Right atrium auricular region (tissue), 2 donors: ENCODE measurements around the gene SLC24A4. TPM values are rescaled to one million over a fixed set of nuclear protein-coding genes. Genes with fewer than 3 reads are reported as not detected.

Experiments
- DNase-seq: peaks from one replicate; pipeline ENCODE4 v3.0.0-alpha.2; 2019; ENCODE audit warnings: low spot score
- H3K27ac ChIP-seq, 2 donors: fragments of 200-600 bp; sonication (generic); 1 replicate in 1 of 2; 2 replicates in 1 of 2; pipeline ENCODE4 v1.5.1; 2016 to 2019
- H3K27me3 ChIP-seq, 2 donors: fragments of 200-600 bp; sonication (generic); one replicate each; pipeline versions ENCODE4 v1.5.1 to v1.6.0; 2017 to 2019
- H3K36me3 ChIP-seq: fragments of 200-600 bp; sonication (generic); one replicate; pipeline ENCODE4 v1.5.1; 2016
- H3K4me1 ChIP-seq, 2 donors: fragments of 200-600 bp; sonication (generic); one replicate each; pipeline versions ENCODE4 v1.5.1 to v1.6.0; 2017 to 2019
- H3K4me3 ChIP-seq, 2 donors: fragments of 200-600 bp; sonication (generic); 1 replicate in 1 of 2; 2 replicates in 1 of 2; pipeline ENCODE4 v1.5.1; 2017 to 2019; ENCODE audit warnings: mild to moderate bottlenecking in 1 of 2, moderate library complexity in 1 of 2
- H3K9me3 ChIP-seq, 2 donors: fragments of 200-600 bp; sonication (generic); one replicate each; pipeline ENCODE4 v1.5.1; 2019
- CTCF ChIP-seq, 2 donors: fragments of 200-600 bp; sonication (generic); IDR thresholded peaks; one replicate each; pipeline ENCODE4 v1.5.1; 2019; ENCODE audit warnings: antibody characterized with exemption in 2 of 2
- total RNA-seq, 2 donors: library from RNA; depleted of rRNA; stranded (reverse); fragments of >200 nt; gene quantifications; one replicate each; pipeline ENCODE4 v1.1.0, GENCODE V29; 2016

SLC24A4 gene
- total RNA-seq, 2 donors from 2014 or later: 0.04 to 0.24 TPM

GRCh38 chr14:92448786-92449185, 125.8 kb downstream of the SLC24A4 start:
- Histone ChIP-seq H3K4me1 (peaks cover 0 to 13% of the 10 kb centered on the region in 2 donors), H3K4me3 (no peak overlapping the region), H3K27me3 (no peaks in the 10 kb centered on the region), H3K36me3 (no peaks in the 10 kb centered on the region), H3K9me3 (peaks cover 0 to 7% of the 10 kb centered on the region in 2 donors), H3K27ac (no peak overlapping the region)
- TF ChIP-seq CTCF (IDR thresholded peaks at IDR 0.05): no peak
- no peak for DNase-seq

GRCh38 chr14:92449404-92450181, 126.6 kb downstream of the SLC24A4 start:
- no peak for TF ChIP-seq CTCF (IDR thresholded peaks at IDR 0.05)

GRCh38 chr14:92450351-92451070, 127.5 kb downstream of the SLC24A4 start:
- Histone ChIP-seq H3K36me3 (no peaks in the 10 kb centered on the region), H3K4me3 (no peak overlapping the region), H3K9me3 (peaks cover 0 to 4% of the 10 kb centered on the region in 2 donors), H3K27ac (no peak overlapping the region), H3K4me1 (peaks cover 0 to 13% of the 10 kb centered on the region in 2 donors), H3K27me3 (no peaks in the 10 kb centered on the region)
- TF ChIP-seq CTCF (IDR thresholded peaks at IDR 0.05): no peak
- DNase-seq: no peak

More at GRCh38 chr14:92449404-92450181, 126.6 kb downstream of the SLC24A4 start:
- DNase-seq: no peak
- no peak overlapping the region for H3K27ac ChIP-seq
- peaks cover 0 to 7% of the 10 kb centered on the region in 2 donors for H3K9me3 ChIP-seq
- H3K36me3 ChIP-seq: no peaks in the 10 kb centered on the region
- peaks cover 0 to 13% of the 10 kb centered on the region in 2 donors for H3K4me1 ChIP-seq
- no peak overlapping the region for H3K4me3 ChIP-seq
- no peaks in the 10 kb centered on the region for H3K27me3 ChIP-seq

GRCh38 chr14:92451245-92451644, 128.3 kb downstream of the SLC24A4 start:
- DNase-seq: no peak
- Histone ChIP-seq H3K9me3 (no peaks in the 10 kb centered on the region), H3K27ac (peak overlapping the region in 1 of 2 donors; percentile 6), H3K4me3 (no peak overlapping the region), H3K27me3 (no peaks in the 10 kb centered on the region), H3K36me3 (no peaks in the 10 kb centered on the region), H3K4me1 (peaks cover 0 to 13% of the 10 kb centered on the region in 2 donors)
- no peak for TF ChIP-seq CTCF (IDR thresholded peaks at IDR 0.05)

- Histone ChIP-seq H3K9me3 (no peaks in the 10 kb centered on the region), H3K27ac (peak overlapping the region in 1 of 2 donors; percentile 6), H3K36me3 (no peaks in the 10 kb centered on the region), H3K27me3 (no peaks in the 10 kb centered on the region), H3K4me3 (no peak overlapping the region), H3K4me1 (peaks cover 0 to 13% of the 10 kb centered on the region in 2 donors)
- TF ChIP-seq CTCF (IDR thresholded peaks at IDR 0.05): no peak
- DNase-seq: no peak
Observed at GRCh38 chr14:92451755-92452154, 128.8 kb downstream of the SLC24A4 start.
